GM20000 (cell line): ENCODE results near the gene CACNG6.

Experiments used
- DNase-seq: peaks from one replicate; pipeline ENCODE4 v3.0.0; 2012; ENCODE audit warnings: low spot score
- CTCF ChIP-seq: IDR thresholded peaks from 2 replicates; pipeline ENCODE4 v1.5.1; 2012; ENCODE audit warnings: mild to moderate bottlenecking, control low read depth; ENCODE audit errors: extremely low read depth, missing control alignments

CACNG6 gene

GRCh38 chr19:54021932-54022331 lies 30.5 kb downstream of the CACNG6 start:
- DNase-seq: no peak
- TF ChIP-seq CTCF: no peak

- no peak for DNase-seq
- TF ChIP-seq CTCF: no peak
Measured at GRCh38 chr19:54023191-54023590, 31.8 kb downstream of the CACNG6 start.

- no peak for TF ChIP-seq CTCF
Measured at GRCh38 chr19:54024660-54025059, 33.2 kb downstream of the CACNG6 start.

GRCh38 chr19:54026656-54027055 lies 35.2 kb downstream of the CACNG6 start:
- no peak for TF ChIP-seq CTCF
- no peak for DNase-seq

More at GRCh38 chr19:54024660-54025059, 33.2 kb downstream of the CACNG6 start:
- no peak for DNase-seq

GRCh38 chr19:54029301-54029700 lies 37.9 kb downstream of the CACNG6 start:
- DNase-seq: no peak
- TF ChIP-seq CTCF: no peak

- peak; percentile 52 for TF ChIP-seq CTCF
- DNase-seq: peak; percentile 43
Measured at GRCh38 chr19:54029930-54030490, 38.6 kb downstream of the CACNG6 start.

GRCh38 chr19:54030895-54031586 lies 39.6 kb downstream of the CACNG6 start:
- DNase-seq: no peak

More at GRCh38 chr19:54030895-54031586, 39.6 kb downstream of the CACNG6 start:
- TF ChIP-seq CTCF: no peak
